Measurements from ENCODE around the gene PRCC. TPM values are rescaled to one million over a fixed set of nuclear protein-coding genes. Genes with fewer than 3 reads are reported as not detected.

The PRCC gene
- total and polyA plus RNA-seq, 2 of the 8 experiments (the other 6 are each of a cell fraction or from before 2014, with no cell fraction given) = 95.2 to 115 TPM

- Histone ChIP-seq H4K8ac (ENCODE audit: extremely low read depth, insufficient read depth, low read length) (no peak overlapping the region; the same call in 1 of the 2 replicates), H3K27ac (ENCODE audit: low read depth, low read length) (no peak overlapping the region), H2BK120ac (replicated peaks; ENCODE audit: low read depth, low read length) (no peak overlapping the region), H3K14ac (ENCODE audit: insufficient read length) (no peak overlapping the region), H3K4me1 (replicated peaks in 1 of 4; ENCODE audit: control insufficient read depth in 3 of 4, insufficient read depth in 4 of 4, low read length in 3 of 4) (peaks cover 0 to 25% (median 12%) of the 10 kb centered on the region in 4 experiments; a peak in 5 of 7 replicates), H4K91ac (replicated peaks; ENCODE audit: insufficient read length, low read length) (no peak overlapping the region), H3K36me3 (ENCODE audit: control insufficient read depth in 2 of 4, insufficient read depth in 4 of 4, low read length in 3 of 4) (no peaks in the 10 kb centered on the region), H2BK15ac (ENCODE audit: low read length) (no peak overlapping the region), H2AK5ac (ENCODE audit: low read depth, low read length) (no peak overlapping the region), H3K4me2 (ENCODE audit: insufficient read depth in 1 of 2, low read depth in 2 of 2, low read length in 2 of 2) (peak overlapping the region; percentile 87 to 92), H3K79me1 (ENCODE audit: low read depth, low read length) (no peaks in the 10 kb centered on the region), H3K23ac (ENCODE audit: insufficient read length) (no peak overlapping the region), H3K79me2 (ENCODE audit: control insufficient read depth in 1 of 2, insufficient read depth in 2 of 2, low read length in 2 of 2) (no peaks in the 10 kb centered on the region), H4K20me1 (replicated peaks in 1 of 2; ENCODE audit: control insufficient read depth in 1 of 2, insufficient read depth in 2 of 2, low read length in 2 of 2) (peaks cover 7 to 19% of the 10 kb centered on the region in 2 experiments), H3K27me3 (replicated peaks in 1 of 4; ENCODE audit: control insufficient read depth in 3 of 4, extremely low read depth in 1 of 4, insufficient read depth in 3 of 4, low read length in 3 of 4) (peaks cover 68 to 91% (median 83%) of the 10 kb centered on the region in 4 experiments), H3K9me3 (ENCODE audit: insufficient read depth in 2 of 2, low read depth in 1 of 2, low read length in 1 of 2) (no peaks in the 10 kb centered on the region), H2BK12ac (ENCODE audit: low read depth, low read length) (0 out of 2 replicates have a peak overlapping the region, but pooled peaks have one; percentile 60), H3K4me3 (ENCODE audit: extremely low read depth in 1 of 4, insufficient read depth in 2 of 4, low read depth in 3 of 4, low read length in 4 of 4) (peak overlapping the region in 1 of 4 experiments; percentile 58; a peak in 2 of 8 replicates), H3K23me2 (ENCODE audit: low read depth, low read length) (peaks cover 12% of the 10 kb centered on the region), H4K5ac (ENCODE audit: insufficient read length, low read depth, low read length) (no peak overlapping the region), H3K9ac (replicated peaks in 1 of 4; ENCODE audit: extremely low read depth in 1 of 4, low read depth in 3 of 4, low read length in 3 of 4) (no peak overlapping the region), H2AFZ (ENCODE audit: low read length) (no peak overlapping the region), H3K18ac (ENCODE audit: extremely low read depth, low read length) (no peak overlapping the region), H2BK20ac (ENCODE audit: low read length) (no peak overlapping the region), H2BK5ac (ENCODE audit: low read depth, low read length) (no peak overlapping the region; the same call in 1 of the 2 replicates), H3K4ac (replicated peaks; ENCODE audit: insufficient read length, low read depth, low read length) (no peak overlapping the region), H3K56ac (replicated peaks; ENCODE audit: insufficient read length, low read depth, low read length) (no peak overlapping the region)
- peak; percentile 65; the same call in 1 of the 2 replicates for TF ChIP-seq SUZ12 (IDR thresholded peaks at IDR 0.05; ENCODE audit: low read length)
- no peak for TF ChIP-seq TAF7 (optimal IDR thresholded peaks at IDR 0.05; ENCODE audit: borderline replicate concordance, low read depth, low read length)
- peak; percentile 77 for TF ChIP-seq EZH2 (IDR thresholded peaks at IDR 0.05; ENCODE audit: low read depth, low read length, severe bottlenecking)
- TF ChIP-seq KDM5A (IDR thresholded peaks at IDR 0.05; ENCODE audit: low read length) = no peak
- DNase-seq (ENCODE audit: low read depth in 1 of 2, low spot score in 2 of 2) = no peak
- CTCF ChIA-PET (ENCODE audit: partially characterized antibody) = interaction anchor here (0.7 to 25.2 kb wide), 8 partner anchors 13 to 194 kb away, joined by 3 to 719 read pairs (median 4); partner anchors contain the start of genes INSRR, NTRK1 and PEAR1
- no peak for FAIRE-seq
- WGBS, 2 experiments (ENCODE audit: extremely low coverage in 1 of 2, insufficient coverage in 1 of 2, insufficient read length in 1 of 2, insufficient replicate concordance in 2 of 2, low coverage in 1 of 2, low lambda C conversion rate in 2 of 2, missing lambda C conversion rate in 1 of 2) = 44% methylated on average over 16 of the region's 18 CpGs; no CpG with 5 or more reads in 1 of the 2 experiments
- POLR2A ChIA-PET (ENCODE audit: partially characterized antibody) = interaction anchor here (0.6 kb wide), 1 partner anchor 1022 kb away, joined by 4 read pairs; no protein-coding TSS in a partner anchor
Measured at GRCh38 chr1:156845953-156846545, 78.7 kb downstream of the PRCC start.
